HepG2 (cell line): ENCODE results near the gene NCOA6. TPM values are rescaled to one million over a fixed set of nuclear protein-coding genes. Genes with fewer than 3 reads are reported as not detected.

Experiments
- DR1 ChIP-seq: sonication (generic); formaldehyde crosslinking; IDR thresholded peaks from 2 replicates; pipeline ENCODE4 v1.8.0; 2021; ENCODE audit warnings: mild to moderate bottlenecking, missing genetic modification reagents, inconsistent platforms
- ELF4 ChIP-seq: sonication (generic); formaldehyde crosslinking; IDR thresholded peaks from 2 replicates; pipeline ENCODE4 v1.5.0; 2020; ENCODE audit warnings: missing genetic modification reagents, mild to moderate bottlenecking, moderate library complexity, borderline replicate concordance
- FOXO1 ChIP-seq: sonication (generic); formaldehyde crosslinking; IDR thresholded peaks from 2 replicates; pipeline ENCODE4 v1.4.0; 2020; ENCODE audit warnings: missing genetic modification reagents
- KMT2B ChIP-seq: IDR thresholded peaks from 2 replicates; pipeline ENCODE4 v1.6.1; 2016; ENCODE audit warnings: missing genetic modification reagents, missing compliant biosample characterization
- MED1 ChIP-seq: sonication (generic); formaldehyde crosslinking; IDR thresholded peaks from 2 replicates; pipeline ENCODE4 v1.4.0; 2020; ENCODE audit warnings: missing genetic modification reagents
- NFE2L2 ChIP-seq: fragments of 150-350 bp; IDR thresholded peaks from 2 replicates; pipeline ENCODE4 v1.6.1; 2014; ENCODE audit warnings: low read length
- POLR2AphosphoS2 ChIP-seq: IDR thresholded peaks from 2 replicates; pipeline ENCODE4 v1.6.1; 2011; ENCODE audit warnings: low read depth, low read length, improper control_type of control experiment
- SCMH1 ChIP-seq: sonication (generic); formaldehyde crosslinking; IDR thresholded peaks from 2 replicates; pipeline ENCODE4 v1.9.0; 2021; ENCODE audit warnings: missing genetic modification reagents, mild to moderate bottlenecking, borderline replicate concordance
- SMAD1 ChIP-seq: sonication (generic); formaldehyde crosslinking; IDR thresholded peaks from 2 replicates; pipeline ENCODE4 v1.4.0; 2020; ENCODE audit warnings: missing genetic modification reagents, low read depth, mild to moderate bottlenecking, borderline replicate concordance
- SMAD3 ChIP-seq: sonication (generic); formaldehyde crosslinking; IDR thresholded peaks from 2 replicates; pipeline ENCODE4 v1.4.0; 2020; ENCODE audit warnings: missing genetic modification reagents
- SNAI1 ChIP-seq: sonication (generic); formaldehyde crosslinking; IDR thresholded peaks from 2 replicates; pipeline ENCODE4 v1.5.0; 2020; ENCODE audit warnings: mild to moderate bottlenecking, missing genetic modification reagents, borderline replicate concordance
- SOX5 ChIP-seq: IDR thresholded peaks from 2 replicates; pipeline ENCODE4 v1.6.1; 2016; ENCODE audit warnings: borderline replicate concordance
- TCF12 ChIP-seq, 2 experiments: fragments of 450-650 bp in 1 of 2; sonication (generic) in 1 of 2; formaldehyde crosslinking in 1 of 2; IDR thresholded peaks; 2 replicates each; pipeline versions ENCODE4 v1.6.1 to v1.8.0; 2017 to 2022; ENCODE audit warnings: antibody characterized with exemption in 1 of 2, mild to moderate bottlenecking in 1 of 2, missing genetic modification reagents in 1 of 2, moderate library complexity in 1 of 2
- TGIF2 ChIP-seq: IDR thresholded peaks from 2 replicates; pipeline ENCODE4 v1.6.1; 2016; ENCODE audit warnings: control low read depth, missing compliant biosample characterization
- THAP11 ChIP-seq: IDR thresholded peaks from 2 replicates; pipeline ENCODE4 v1.6.1; 2016; ENCODE audit warnings: missing biosample characterization, missing genetic modification reagents
- ZBTB42 ChIP-seq: sonication (generic); formaldehyde crosslinking; IDR thresholded peaks from 2 replicates; pipeline ENCODE4 v1.5.0; 2020; ENCODE audit warnings: mild to moderate bottlenecking, missing genetic modification reagents
- ZFX ChIP-seq: sonication (generic); formaldehyde crosslinking; IDR thresholded peaks from 2 replicates; pipeline ENCODE4 v1.4.0; 2020; ENCODE audit warnings: mild to moderate bottlenecking, low read depth, missing genetic modification reagents, moderate library complexity
- ZNF546 ChIP-seq: sonication (generic); formaldehyde crosslinking; conservative IDR thresholded peaks from 2 replicates; pipeline ENCODE4 v1.8.1; 2023; ENCODE audit warnings: mild to moderate bottlenecking, missing genetic modification reagents
- ZNF674 ChIP-seq: sonication (generic); formaldehyde crosslinking; IDR thresholded peaks from 2 replicates; pipeline ENCODE4 v1.5.0; 2020; ENCODE audit warnings: low read depth, mild to moderate bottlenecking, missing genetic modification reagents
- ZNF776 ChIP-seq: sonication (generic); formaldehyde crosslinking; IDR thresholded peaks from 2 replicates; pipeline ENCODE4 v1.4.0; 2020; ENCODE audit warnings: mild to moderate bottlenecking, missing genetic modification reagents
- polyA plus RNA-seq, 8 experiments: library from polyadenylated mRNA; depleted of rRNA in 3 of 8; stranded (reverse) in 7 of 8; unstranded in 1 of 8; fragments of >200 nt; fragmentation: Illumina TruSeq in 4 of 8; extraction: Trizol in 4 of 8; gene quantifications; 2 replicates each; pipeline versions ENCODE4 v1.2.1 to v1.2.3, GENCODE V29; 2011 to 2016; ENCODE audit warnings: low read depth in 4 of 8, missing spikeins in 1 of 8, mixed read lengths in 1 of 8; ENCODE audit not compliant: insufficient read depth in 1 of 8
- total RNA-seq, 5 experiments: library from RNA; depleted of rRNA; stranded (reverse); fragments of >200 nt; fragmentation: Illumina TruSeq; extraction: Trizol; gene quantifications; 2 replicates each; pipeline ENCODE4 v1.2.3, GENCODE V29; 2016; ENCODE audit warnings: low read depth in 1 of 5
- TF ChIP-seq, protein P1 (sequence below): sonication (generic); formaldehyde crosslinking; IDR thresholded peaks from 2 replicates; pipeline ENCODE4 v1.4.0; 2020; ENCODE audit warnings: mild to moderate bottlenecking, missing genetic modification reagents
- TF ChIP-seq, protein P2 (sequence below): sonication (generic); formaldehyde crosslinking; IDR thresholded peaks from 2 replicates; pipeline ENCODE4 v1.4.0; 2020; ENCODE audit warnings: low read depth, missing genetic modification reagents
- TF ChIP-seq, protein P3 (sequence below): sonication (generic); formaldehyde crosslinking; conservative IDR thresholded peaks from 2 replicates; pipeline ENCODE4 v1.4.0; 2020; ENCODE audit warnings: missing genetic modification reagents

The NCOA6 gene
- total and polyA plus RNA-seq, 2 of the 13 experiments (the other 11 are each of a cell fraction or from before 2014, with no cell fraction given), result 11.2 to 29.3 TPM

DNA sequence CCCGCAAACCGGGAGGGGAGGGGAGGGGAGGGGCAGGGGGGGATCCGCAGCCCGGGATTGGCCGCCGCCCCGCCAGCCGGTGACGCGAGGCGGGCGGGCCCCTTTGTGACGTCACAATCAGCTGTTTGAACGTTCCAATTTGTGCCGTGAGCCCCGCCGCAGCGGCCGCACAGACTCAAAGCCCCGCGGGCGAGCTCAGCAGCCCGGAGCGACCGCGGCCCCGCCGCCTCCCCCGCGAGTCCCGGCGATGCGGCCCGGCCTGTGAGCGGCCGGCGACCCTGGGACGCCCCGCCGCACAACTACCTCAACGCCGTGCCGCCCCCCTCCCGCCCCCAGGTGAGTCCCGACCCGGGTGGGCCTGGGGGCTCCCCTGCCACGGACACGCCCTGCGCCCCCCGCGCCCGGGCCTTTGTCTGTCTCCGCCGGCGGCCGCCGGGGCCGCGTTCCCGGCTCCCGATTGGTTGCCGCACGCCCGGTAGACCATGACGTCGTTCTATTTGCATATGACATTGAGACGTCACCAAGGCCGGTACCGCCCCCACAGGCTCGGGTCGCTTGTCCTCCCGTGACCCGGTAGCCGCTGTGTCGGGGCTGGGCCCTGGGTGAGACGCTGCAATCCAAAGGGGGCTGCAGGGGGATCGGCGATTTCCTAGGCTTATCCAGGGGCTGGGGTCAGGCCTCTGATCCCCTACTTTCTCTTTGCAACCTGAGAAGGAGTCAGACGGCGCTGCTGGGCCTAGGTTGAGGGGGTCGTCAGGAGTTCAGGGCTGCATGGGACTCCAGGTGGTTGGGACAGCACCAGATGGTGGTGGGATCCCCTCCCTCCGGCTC, 121.1 kb downstream of the NCOA6 start, which contains the start of gene TP53INP2 (continued):
- TF ChIP-seq, protein P1, sequence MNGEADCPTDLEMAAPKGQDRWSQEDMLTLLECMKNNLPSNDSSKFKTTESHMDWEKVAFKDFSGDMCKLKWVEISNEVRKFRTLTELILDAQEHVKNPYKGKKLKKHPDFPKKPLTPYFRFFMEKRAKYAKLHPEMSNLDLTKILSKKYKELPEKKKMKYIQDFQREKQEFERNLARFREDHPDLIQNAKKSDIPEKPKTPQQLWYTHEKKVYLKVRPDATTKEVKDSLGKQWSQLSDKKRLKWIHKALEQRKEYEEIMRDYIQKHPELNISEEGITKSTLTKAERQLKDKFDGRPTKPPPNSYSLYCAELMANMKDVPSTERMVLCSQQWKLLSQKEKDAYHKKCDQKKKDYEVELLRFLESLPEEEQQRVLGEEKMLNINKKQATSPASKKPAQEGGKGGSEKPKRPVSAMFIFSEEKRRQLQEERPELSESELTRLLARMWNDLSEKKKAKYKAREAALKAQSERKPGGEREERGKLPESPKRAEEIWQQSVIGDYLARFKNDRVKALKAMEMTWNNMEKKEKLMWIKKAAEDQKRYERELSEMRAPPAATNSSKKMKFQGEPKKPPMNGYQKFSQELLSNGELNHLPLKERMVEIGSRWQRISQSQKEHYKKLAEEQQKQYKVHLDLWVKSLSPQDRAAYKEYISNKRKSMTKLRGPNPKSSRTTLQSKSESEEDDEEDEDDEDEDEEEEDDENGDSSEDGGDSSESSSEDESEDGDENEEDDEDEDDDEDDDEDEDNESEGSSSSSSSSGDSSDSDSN (CRISPR knock-in tag), result no peak; the same call in 1 of the 2 replicates
- TF ChIP-seq POLR2AphosphoS2, result peak; percentile 84; the same call in 1 of the 2 replicates
- TF ChIP-seq, protein P2, sequence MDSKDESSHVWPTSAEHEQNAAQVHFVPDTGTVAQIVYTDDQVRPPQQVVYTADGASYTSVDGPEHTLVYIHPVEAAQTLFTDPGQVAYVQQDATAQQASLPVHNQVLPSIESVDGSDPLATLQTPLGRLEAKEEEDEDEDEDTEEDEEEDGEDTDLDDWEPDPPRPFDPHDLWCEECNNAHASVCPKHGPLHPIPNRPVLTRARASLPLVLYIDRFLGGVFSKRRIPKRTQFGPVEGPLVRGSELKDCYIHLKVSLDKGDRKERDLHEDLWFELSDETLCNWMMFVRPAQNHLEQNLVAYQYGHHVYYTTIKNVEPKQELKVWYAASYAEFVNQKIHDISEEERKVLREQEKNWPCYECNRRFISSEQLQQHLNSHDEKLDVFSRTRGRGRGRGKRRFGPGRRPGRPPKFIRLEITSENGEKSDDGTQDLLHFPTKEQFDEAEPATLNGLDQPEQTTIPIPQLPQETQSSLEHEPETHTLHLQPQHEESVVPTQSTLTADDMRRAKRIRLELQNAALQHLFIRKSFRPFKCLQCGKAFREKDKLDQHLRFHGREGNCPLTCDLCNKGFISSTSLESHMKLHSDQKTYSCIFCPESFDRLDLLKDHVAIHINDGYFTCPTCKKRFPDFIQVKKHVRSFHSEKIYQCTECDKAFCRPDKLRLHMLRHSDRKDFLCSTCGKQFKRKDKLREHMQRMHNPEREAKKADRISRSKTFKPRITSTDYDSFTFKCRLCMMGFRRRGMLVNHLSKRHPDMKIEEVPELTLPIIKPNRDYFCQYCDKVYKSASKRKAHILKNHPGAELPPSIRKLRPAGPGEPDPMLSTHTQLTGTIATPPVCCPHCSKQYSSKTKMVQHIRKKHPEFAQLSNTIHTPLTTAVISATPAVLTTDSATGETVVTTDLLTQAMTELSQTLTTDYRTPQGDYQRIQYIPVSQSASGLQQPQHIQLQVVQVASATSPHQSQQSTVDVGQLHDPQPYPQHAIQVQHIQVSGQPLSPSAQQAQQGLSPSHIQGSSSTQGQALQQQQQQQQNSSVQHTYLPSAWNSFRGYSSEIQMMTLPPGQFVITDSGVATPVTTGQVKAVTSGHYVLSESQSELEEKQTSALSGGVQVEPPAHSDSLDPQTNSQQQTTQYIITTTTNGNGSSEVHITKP (CRISPR knock-in tag), result peak; percentile 28; the same call in 1 of the 2 replicates
- TF ChIP-seq ZNF776 (CRISPR knock-in tag), result peak; percentile 18; the same call in 1 of the 2 replicates
- peak; percentile 82; the same call in 1 of the 2 replicates for TF ChIP-seq ZNF674 (CRISPR knock-in tag)
- TF ChIP-seq ZFX (CRISPR knock-in tag), result peak; percentile 86
- TF ChIP-seq MED1 (CRISPR knock-in tag), result peak; percentile 48; the same call in 1 of the 2 replicates
- peak; percentile 0; the same call in 1 of the 2 replicates for TF ChIP-seq SMAD1
- no peak for TF ChIP-seq DR1 (CRISPR knock-in tag)
- TF ChIP-seq SCMH1, result no peak
- 0 out of 2 replicates have a peak, but pooled peaks have one; percentile 24 for TF ChIP-seq ELF4 (CRISPR knock-in tag)
- TF ChIP-seq NFE2L2, result no peak
- peak; percentile 38 for TF ChIP-seq TGIF2 (CRISPR knock-in tag)
- TF ChIP-seq THAP11 (CRISPR knock-in tag), result peak; percentile 62
- 0 out of 2 replicates have a peak, but pooled peaks have one; percentile 7 for TF ChIP-seq SMAD3 (CRISPR knock-in tag)
- TF ChIP-seq KMT2B (CRISPR knock-in tag), result no peak; the same call in 1 of the 2 replicates
- no peak for TF ChIP-seq TCF12 (IDR thresholded peaks at IDR 0.05)
- 0 out of 2 replicates have a peak, but pooled peaks have one; percentile 52 for TF ChIP-seq TCF12 (CRISPR knock-in tag; IDR thresholded peaks at IDR 0.05)
- 0 out of 2 replicates have a peak, but pooled peaks have one; percentile 20 for TF ChIP-seq SNAI1 (CRISPR knock-in tag)
- TF ChIP-seq ZNF546 (CRISPR knock-in tag), result peak; percentile 85
- TF ChIP-seq, protein P3, sequence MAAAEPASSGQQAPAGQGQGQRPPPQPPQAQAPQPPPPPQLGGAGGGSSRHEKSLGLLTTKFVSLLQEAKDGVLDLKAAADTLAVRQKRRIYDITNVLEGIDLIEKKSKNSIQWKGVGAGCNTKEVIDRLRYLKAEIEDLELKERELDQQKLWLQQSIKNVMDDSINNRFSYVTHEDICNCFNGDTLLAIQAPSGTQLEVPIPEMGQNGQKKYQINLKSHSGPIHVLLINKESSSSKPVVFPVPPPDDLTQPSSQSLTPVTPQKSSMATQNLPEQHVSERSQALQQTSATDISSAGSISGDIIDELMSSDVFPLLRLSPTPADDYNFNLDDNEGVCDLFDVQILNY (CRISPR knock-in tag), result 0 out of 2 replicates have a peak, but pooled peaks have one; percentile 20
- TF ChIP-seq ZBTB42 (CRISPR knock-in tag), result peak; percentile 46
- TF ChIP-seq SOX5, result 0 out of 2 replicates have a peak, but pooled peaks have one; percentile 21
- TF ChIP-seq FOXO1 (CRISPR knock-in tag), result peak; percentile 37
